NCI-H748 treated with DMSO at 0.1 percent for 48 hours (cell line): ENCODE data around the gene ASS1.

Experiments used
- DNase-seq: peaks from one replicate; lab custom pipeline; 2025; lab: John Stamatoyannopoulos, UW

Gene ASS1

GRCh38 chr9:130419521-130420035 lies 25.2 kb upstream of the ASS1 start:
- no peak for DNase-seq

- no peak for DNase-seq
These were observed 23.5 kb upstream of the ASS1 start for GRCh38 chr9:130421154-130421801.

DNA sequence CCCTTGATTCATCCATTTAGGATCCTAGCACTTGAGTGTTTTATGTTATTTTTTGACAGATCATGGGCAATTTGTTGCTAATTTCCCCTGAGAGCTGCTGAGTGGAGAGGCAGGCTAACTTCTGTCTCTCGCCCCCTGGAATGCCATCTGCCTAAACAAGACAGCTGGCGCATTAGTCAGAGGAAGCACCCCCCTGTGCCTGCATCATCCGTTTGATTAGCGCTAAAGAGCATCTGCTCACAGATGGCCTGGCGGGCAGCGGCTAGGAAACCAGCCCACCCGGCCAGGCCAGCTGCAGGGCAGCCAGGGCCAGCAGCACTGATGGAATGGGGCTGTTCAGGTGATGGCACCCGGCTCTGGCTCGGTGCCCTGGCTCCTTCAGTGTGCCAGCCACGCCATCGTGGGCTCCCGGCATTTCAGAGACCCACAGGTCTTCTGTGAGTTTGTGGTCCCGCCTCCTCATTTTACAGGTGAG lies 22.9 kb upstream of the ASS1 start:
- DNase-seq, result peak; percentile 36

DNA sequence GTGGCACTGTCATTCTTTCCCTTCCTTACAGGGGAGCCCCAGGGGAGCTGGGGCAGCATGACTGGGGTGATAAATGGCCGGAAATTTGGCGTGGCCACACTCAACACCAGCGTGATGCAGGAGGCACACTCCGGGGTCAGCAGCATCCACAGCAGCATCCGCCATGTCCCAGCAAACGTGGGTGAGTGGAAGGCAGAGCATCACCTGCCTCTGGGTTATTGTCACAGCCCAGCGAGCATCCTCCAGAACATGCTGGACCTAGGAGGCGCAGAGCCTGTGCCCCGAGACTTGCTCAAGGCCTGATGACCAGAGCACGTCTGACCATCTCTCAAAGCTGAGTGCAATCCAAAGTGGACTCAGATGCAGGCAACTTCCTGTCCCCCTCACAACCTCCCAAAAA lies 22.2 kb upstream of the ASS1 start:
- no peak for DNase-seq

DNA sequence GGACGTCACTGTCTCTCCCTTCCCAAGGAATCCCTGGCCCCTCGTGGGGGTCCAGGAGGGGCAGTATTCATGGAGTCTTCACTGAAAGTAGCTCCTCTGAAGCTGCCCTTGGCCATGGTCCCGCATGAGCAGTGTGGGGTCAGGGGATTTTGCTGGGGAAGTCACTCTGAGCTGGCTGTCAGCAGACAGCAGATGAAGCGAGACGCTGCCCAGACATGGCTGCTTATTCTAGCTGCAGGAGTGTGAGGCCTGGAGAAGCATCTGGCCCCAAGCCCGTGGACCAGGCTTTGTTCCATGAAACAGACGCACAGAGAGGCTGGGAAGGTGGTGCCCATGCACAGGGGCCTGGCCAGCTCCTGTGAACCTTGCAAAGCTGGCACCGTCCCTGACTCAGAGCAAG lies 21.5 kb upstream of the ASS1 start:
- no peak for DNase-seq

- DNase-seq, result no peak
These were observed 19.9 kb upstream of the ASS1 start for GRCh38 chr9:130424595-130425454.

DNA sequence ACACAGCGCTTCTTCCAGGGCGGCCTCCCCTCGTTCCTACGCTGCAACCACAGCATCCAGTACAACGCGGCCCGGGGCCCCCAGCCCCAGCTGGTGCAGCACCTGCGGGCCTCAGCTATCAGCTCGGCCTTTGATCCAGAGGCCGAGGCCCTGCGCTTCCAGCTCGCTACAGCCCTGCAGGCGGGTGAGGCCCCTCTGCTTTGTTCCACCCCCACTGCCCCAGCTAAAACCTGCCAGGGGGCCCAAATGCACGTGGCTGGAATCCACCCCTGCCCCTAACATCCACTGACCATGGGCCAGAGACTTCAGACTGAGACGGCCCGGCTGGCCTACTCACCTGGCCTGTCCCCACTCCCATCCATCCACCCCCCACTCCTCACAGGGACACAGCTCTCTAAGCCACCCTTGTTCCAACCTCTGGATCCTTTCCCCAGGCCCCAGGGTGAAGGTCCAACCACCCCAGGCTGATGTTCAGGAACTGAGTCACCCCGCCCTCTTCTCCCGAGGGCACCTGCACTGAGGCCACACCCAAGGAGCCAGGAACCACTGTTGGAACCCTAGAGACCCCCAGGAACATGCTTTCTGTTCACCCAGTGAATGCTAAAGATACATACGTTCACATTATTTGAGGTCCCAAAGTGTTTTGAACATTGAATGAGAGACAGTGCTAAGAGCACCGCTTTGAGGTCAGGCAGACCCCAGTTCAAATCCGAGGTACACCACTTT lies 18.9 kb upstream of the ASS1 start:
- DNase-seq, result no peak

- DNase-seq, result no peak
These were observed 18.3 kb upstream of the ASS1 start for GRCh38 chr9:130426467-130426773.

- no peak for DNase-seq
These were observed 17.9 kb upstream of the ASS1 start for GRCh38 chr9:130426883-130427282.

DNA sequence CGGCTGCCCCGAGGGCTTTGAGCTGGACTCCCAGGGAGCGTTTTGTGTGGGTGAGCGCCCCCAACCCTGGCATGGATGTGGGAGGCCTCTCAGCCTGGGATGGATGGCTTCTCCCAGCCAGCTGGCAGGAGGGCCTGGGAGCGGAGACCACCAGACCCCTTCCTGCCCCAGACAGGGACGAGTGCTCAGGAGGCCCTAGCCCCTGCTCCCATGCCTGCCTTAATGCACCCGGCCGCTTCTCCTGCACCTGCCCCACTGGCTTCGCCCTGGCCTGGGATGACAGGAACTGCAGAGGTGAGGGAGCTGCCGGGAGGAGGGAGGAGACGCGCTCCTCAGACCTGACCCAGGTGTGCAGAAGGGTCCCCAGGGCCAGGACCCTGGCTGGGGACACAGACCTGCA lies 17.4 kb upstream of the ASS1 start:
- DNase-seq, result no peak

DNA sequence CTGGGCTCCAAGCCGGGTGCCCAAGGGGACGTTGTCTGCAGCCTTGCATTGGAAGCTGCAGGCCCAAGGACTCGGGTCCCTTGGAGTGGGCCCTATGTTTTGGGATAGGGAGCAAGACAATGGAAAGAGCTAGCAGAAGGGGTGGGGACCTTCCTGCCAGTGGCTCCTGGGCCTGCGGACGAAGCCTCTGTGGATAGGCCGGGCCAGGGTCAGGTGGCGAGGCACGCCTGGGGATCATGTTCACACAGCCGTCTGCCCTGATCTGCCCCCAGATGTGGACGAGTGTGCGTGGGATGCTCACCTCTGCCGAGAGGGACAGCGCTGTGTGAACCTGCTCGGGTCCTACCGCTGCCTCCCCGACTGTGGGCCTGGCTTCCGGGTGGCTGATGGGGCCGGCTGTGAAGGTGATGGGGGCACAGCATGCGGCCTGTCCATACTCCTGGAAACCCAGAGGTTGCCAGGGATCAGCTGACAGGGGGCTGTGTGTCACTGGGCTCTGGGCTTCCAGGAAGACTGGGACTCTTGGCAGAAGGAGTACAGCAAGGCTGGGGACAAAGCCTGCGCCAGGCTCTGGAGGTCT lies 16.6 kb upstream of the ASS1 start:
- no peak for DNase-seq

- DNase-seq, result no peak
These were observed 15.4 kb upstream of the ASS1 start for GRCh38 chr9:130429381-130429780.

- no peak for DNase-seq
These were observed 14.9 kb upstream of the ASS1 start for GRCh38 chr9:130429831-130430230.

- DNase-seq, result no peak
These were observed 14.5 kb upstream of the ASS1 start for GRCh38 chr9:130430232-130430631.

GRCh38 chr9:130430734-130431535 lies 13.8 kb upstream of the ASS1 start:
- no peak for DNase-seq

- no peak for DNase-seq
These were observed 13.0 kb upstream of the ASS1 start for GRCh38 chr9:130431536-130432303.

DNA sequence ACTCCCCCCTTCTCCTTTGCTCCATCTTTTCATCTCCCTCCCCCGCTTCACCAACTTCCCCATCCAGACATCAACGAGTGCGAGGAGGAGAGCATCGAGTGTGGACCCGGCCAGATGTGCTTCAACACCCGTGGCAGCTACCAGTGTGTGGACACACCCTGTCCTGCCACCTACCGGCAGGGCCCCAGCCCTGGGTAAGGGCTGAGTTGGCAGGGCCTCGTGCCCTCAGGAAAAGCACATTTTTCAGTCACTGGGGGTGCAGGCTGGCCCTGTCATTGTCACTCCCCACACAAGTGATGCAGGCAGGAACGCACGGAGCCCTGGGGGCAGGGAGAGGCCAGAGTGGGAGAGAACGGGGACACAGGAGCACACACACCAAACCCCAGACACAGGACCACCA lies 12.4 kb upstream of the ASS1 start:
- no peak for DNase-seq

- no peak for DNase-seq
These were observed 12.0 kb upstream of the ASS1 start for GRCh38 chr9:130432796-130433167.

GRCh38 chr9:130433168-130433946 lies 11.4 kb upstream of the ASS1 start:
- DNase-seq, result peak; percentile 26

DNA sequence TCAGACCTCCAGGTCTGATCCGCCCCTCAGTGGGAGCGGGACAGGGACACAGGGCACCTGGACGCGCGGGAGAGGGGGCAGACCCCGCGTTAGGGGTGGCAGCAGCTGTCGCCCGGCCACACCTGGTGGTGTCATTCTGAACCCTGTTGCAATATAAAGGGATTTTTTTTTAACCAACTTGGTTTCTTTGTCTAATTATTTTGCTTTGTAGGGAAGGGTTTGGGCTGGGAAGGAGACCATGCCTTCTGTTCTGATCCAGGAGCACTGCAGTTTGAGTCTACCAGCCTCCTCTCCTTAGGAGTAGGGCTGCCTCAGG lies 10.9 kb upstream of the ASS1 start:
- no peak for DNase-seq
